K562 treated with DMSO at 1 percent for 48 hours (cell line): ENCODE data around the gene IL22RA2. TPM values are rescaled to one million over a fixed set of nuclear protein-coding genes. Genes with fewer than 3 reads are reported as not detected.

Source experiments
- total RNA-seq: library from RNA; unstranded; fragments of 300-600 nt; gene quantifications from 2 replicates; pipeline ENCODE4 v1.2.3, GENCODE V29; 2022; ENCODE audit warnings: low replicate concordance; ENCODE audit errors: extremely low read depth

The IL22RA2 gene
- not detected in 2 replicates for total RNA-seq

DNA sequence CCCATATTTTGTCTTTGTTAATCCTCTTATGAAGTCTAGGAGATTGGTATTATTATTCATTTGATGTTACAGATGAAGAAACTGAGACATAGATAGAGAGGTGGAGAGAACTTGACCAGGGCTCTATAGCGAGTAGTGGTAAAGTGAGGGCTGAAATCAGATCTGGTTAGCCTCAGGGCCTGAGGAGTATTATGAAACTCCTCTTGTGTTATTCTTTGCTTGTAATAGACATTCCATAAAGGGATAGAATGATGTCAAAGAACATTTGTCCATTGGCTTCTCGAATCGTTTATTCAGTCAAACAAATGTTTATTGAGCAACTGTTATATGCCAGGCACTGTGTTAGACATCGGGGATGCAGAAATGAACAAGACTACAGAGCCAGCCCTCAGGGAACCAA, at the start of gene IL22RA2:
Gene IL22RA2, minus strand, starts transcription at position 144 of the 400 bp plus-strand sequence. CDS start 11,895 bp downstream, outside the sequence.

DNA sequence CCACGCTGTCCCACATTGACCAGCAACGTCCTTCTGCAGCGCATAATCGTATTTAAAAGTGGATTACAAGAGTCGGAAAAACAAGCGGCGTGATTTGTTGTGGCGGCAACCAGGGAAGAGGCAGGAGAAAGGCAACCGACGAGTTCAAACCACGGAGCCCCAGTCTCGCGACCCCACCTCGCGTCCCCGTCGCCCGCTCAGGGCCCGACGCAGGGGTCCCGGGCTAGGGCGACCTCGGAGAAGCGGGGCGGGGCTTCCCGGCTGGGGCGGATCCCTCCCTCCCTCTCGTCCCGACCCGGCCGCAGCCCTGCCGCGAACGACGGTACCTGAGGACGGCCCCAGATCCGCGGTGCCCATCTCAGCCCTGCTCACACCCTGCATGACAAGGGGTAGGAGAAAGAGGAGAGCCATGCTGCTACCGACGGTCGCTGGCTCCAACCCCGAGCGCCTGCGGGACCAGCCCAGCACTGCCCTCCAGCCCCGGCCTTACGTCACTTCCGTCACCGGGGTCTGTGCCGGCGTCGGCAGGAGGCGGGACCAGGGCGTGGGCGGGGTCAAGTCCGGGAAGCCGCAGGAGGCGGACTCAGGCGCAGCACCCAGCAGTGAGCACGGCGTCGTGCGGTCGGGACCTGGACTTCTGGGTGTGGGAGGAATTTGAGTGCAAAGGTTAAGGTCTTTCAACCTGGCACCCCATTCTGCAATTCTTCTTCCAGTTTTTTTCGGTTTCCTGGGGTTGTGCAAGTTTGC, 45.6 kb upstream of the IL22RA2 start, which contains the start of gene IFNGR1:
Gene IFNGR1, minus strand, starts transcription at position 469 of the 747 bp plus-strand sequence. Its CDS starts 58 bp downstream, at position 411.

Other genes with a start within 250 kb of the IL22RA2 start
- not detected in 2 replicates for gene IL20RA, start 128.7 kb downstream of the IL22RA2 start, total RNA-seq
- gene IFNGR1, start 45.7 kb upstream of the IL22RA2 start, total RNA-seq = not detected in 2 replicates